ENCODE data around the gene IFT25.
"Not testable (repeated sequence)": the region's sequence is repeated elsewhere in the genome, so short reads cannot be mapped to it uniquely, and the experiment has no call there.

IFT25 gene

GRCh38 chr1:53945433-53946251, at the start of gene IFT25:
TSS of gene IFT25 (minus strand) at chr1:53945699. CDS start at chr1:53940082, 5,617 bp downstream.
- in situ Hi-C loops (cut with MboI; ENCODE audit: low sequenced_read_pairs), result no loop called here
- peak; percentile 87 to 97 for DNase-seq (ENCODE audit: low spot score in 2 of 2)
- H3K4me1 ChIP-seq, result peaks cover 24% of the 10 kb centered on the region

GRCh38 chr1:53994516-53994915, 49.0 kb upstream of the IFT25 start:
- H3K27me3 ChIP-seq (ENCODE audit: low read depth); H3K4me1 ChIP-seq; H3K4me3 ChIP-seq; DNase-seq (ENCODE audit: low spot score in 2 of 2); H3K9me3 ChIP-seq; H3K36me3 ChIP-seq (replicated peaks); in situ Hi-C loops (cut with MboI; ENCODE audit: low sequenced_read_pairs): not testable (repeated sequence)

More at GRCh38 chr1:53945433-53946251, at the start of gene IFT25:
- H3K9me3 ChIP-seq, result no peaks in the 10 kb centered on the region
- H3K27me3 ChIP-seq (ENCODE audit: low read depth), result no peaks in the 10 kb centered on the region
- H3K4me3 ChIP-seq, result peak within 1 kb of the TSS; percentile 91
- no peaks in the 10 kb centered on the region; the same call in 1 of the 2 replicates for H3K36me3 ChIP-seq (replicated peaks)

- no peaks in the 10 kb centered on the region for H3K36me3 ChIP-seq (replicated peaks)
- H3K27me3 ChIP-seq (ENCODE audit: low read depth), result no peaks in the 10 kb centered on the region
- H3K4me1 ChIP-seq, result no peaks in the 10 kb centered on the region
- no peaks in the 10 kb centered on the region for H3K9me3 ChIP-seq
- in situ Hi-C loops (cut with MboI; ENCODE audit: low sequenced_read_pairs), result no loop called here
- H3K4me3 ChIP-seq, result no peak overlapping the region
- no peak for DNase-seq (ENCODE audit: low spot score in 2 of 2)
These were observed 46.8 kb upstream of the IFT25 start for GRCh38 chr1:53992085-53992874.

DNA sequence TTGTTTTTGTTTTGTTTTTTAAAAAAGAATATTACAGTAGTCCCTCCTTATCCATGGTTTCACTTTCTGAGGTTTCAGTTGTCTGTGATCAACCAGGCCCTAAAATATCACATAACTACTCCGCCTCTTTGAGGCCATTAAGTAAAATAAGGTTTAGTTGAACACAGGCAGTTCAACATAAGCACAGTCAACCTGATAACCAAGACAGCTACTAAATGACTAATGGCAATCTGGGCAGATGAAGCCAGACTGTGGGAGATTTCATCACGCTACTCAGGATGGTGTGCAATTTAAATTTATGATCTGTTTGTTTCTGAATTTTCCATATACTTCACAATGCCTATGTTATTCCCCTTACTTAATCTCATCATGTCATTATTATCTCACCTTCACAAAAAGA, 42.4 kb upstream of the IFT25 start:
- Histone ChIP-seq H3K9me3 (no peaks in the 10 kb centered on the region), H3K4me1 (no peaks in the 10 kb centered on the region), H3K36me3 (replicated peaks) (no peaks in the 10 kb centered on the region), H3K4me3 (no peak overlapping the region), H3K27me3 (ENCODE audit: low read depth) (no peaks in the 10 kb centered on the region)
- in situ Hi-C loops (cut with MboI; ENCODE audit: low sequenced_read_pairs), result no loop called here
- DNase-seq (ENCODE audit: low spot score in 2 of 2), result no peak

DNA sequence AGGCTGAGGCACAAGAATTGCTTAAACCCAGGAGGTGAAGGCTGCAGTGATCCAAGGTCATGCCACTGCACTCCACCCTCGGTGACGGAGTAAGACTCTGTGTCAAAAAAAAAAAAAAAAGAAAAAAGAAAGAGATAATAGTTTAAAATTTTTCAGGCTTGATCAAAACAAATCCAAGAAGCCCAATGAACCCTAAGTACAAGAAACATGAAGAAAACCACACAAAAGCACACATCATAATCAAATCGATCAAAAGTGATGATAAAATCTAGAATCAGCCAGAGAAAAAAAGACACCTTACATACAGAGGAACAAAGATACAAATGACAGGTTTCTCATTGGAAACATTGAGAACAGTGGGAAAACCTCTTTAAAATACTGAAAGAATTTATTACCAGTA, 41.0 kb upstream of the IFT25 start:
- H3K36me3 ChIP-seq (replicated peaks), result no peaks in the 10 kb centered on the region
- in situ Hi-C loops (cut with MboI; ENCODE audit: low sequenced_read_pairs), result no loop called here
- no peak overlapping the region for H3K4me3 ChIP-seq
- no peak for DNase-seq (ENCODE audit: low spot score in 2 of 2)
- H3K27me3 ChIP-seq (ENCODE audit: low read depth), result no peaks in the 10 kb centered on the region
- no peaks in the 10 kb centered on the region for H3K4me1 ChIP-seq
- H3K9me3 ChIP-seq, result no peaks in the 10 kb centered on the region

DNA sequence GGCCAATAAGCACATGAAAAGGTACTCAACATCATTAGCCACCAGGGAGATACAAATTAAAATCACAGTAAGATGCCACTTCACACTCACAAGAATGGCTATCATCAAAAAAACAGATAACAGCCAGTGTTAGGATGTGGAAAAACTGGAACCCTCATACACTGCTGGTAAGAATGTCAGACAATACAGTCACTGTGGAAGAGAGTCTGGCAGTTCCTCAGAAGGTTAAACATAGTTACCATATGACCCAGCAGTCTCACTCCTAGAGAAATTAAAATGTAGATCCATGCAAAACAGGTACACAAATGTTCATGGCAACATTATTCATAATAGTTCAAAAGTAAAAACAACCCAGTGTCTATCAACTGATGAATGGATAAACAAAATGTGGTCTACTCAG, 39.2 kb upstream of the IFT25 start:
- Histone ChIP-seq H3K9me3 (no peaks in the 10 kb centered on the region), H3K36me3 (replicated peaks) (no peaks in the 10 kb centered on the region), H3K27me3 (ENCODE audit: low read depth) (no peaks in the 10 kb centered on the region), H3K4me1 (no peaks in the 10 kb centered on the region), H3K4me3 (no peak overlapping the region)
- in situ Hi-C loops (cut with MboI; ENCODE audit: low sequenced_read_pairs), result no loop called here
- no peak for DNase-seq (ENCODE audit: low spot score in 2 of 2)

DNA sequence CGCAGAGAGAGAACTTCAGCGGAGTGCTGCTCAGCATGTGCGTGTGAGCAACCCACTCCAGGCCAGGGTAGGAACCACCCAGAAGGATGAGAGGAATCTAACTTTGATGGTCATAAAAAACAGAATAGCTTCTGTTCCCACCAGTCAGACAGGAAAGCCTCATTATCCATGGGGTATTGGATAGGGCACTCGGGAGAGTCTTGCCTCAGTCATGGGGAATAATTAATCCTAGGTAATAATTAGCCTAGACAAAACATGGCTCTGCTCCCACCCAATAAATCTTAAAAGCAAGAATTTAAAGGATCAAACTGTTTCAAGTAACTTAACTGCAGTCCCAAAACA, 37.2 kb upstream of the IFT25 start:
- no peaks in the 10 kb centered on the region for H3K4me1 ChIP-seq
- DNase-seq (ENCODE audit: low spot score in 2 of 2), result no peak
- no peak overlapping the region for H3K4me3 ChIP-seq
- in situ Hi-C loops (cut with MboI; ENCODE audit: low sequenced_read_pairs), result no loop called here
- H3K36me3 ChIP-seq (replicated peaks), result no peaks in the 10 kb centered on the region
- H3K27me3 ChIP-seq (ENCODE audit: low read depth), result no peaks in the 10 kb centered on the region
- no peaks in the 10 kb centered on the region for H3K9me3 ChIP-seq

GRCh38 chr1:53982034-53982762, 36.7 kb upstream of the IFT25 start:
- H3K27me3 ChIP-seq (ENCODE audit: low read depth), result no peaks in the 10 kb centered on the region
- H3K36me3 ChIP-seq (replicated peaks), result no peaks in the 10 kb centered on the region
- H3K4me3 ChIP-seq, result no peak overlapping the region
- peak in 1 of 2 experiments; percentile 42 for DNase-seq (ENCODE audit: low spot score in 2 of 2)
- in situ Hi-C loops (cut with MboI; ENCODE audit: low sequenced_read_pairs), result no loop called here
- H3K9me3 ChIP-seq, result no peaks in the 10 kb centered on the region
- H3K4me1 ChIP-seq, result no peaks in the 10 kb centered on the region

DNA sequence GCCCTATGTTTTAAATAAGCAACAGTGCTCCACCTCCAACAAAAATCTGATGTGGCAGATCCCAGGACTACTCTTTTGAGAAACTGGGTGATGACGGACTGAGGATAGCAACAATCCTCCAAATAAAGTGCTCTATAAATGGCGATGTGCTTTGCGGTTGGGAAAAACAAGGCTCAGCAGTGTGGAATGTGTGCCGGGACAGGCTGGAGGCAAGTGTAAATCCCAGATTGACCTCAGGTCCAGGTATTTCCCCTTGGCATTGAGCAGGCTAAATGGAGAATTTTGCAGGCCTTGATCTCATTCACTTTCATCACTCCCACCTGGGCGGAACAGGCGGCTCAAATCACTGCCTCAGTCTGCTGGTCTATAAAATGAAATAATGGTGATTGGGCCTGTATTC, 35.7 kb upstream of the IFT25 start:
- in situ Hi-C loops (cut with MboI; ENCODE audit: low sequenced_read_pairs), result no loop called here
- no peaks in the 10 kb centered on the region for H3K9me3 ChIP-seq
- H3K27me3 ChIP-seq (ENCODE audit: low read depth), result no peaks in the 10 kb centered on the region
- H3K36me3 ChIP-seq (replicated peaks), result no peaks in the 10 kb centered on the region
- no peak overlapping the region for H3K4me3 ChIP-seq
- H3K4me1 ChIP-seq, result no peaks in the 10 kb centered on the region
- DNase-seq (ENCODE audit: low spot score in 2 of 2), result no peak

DNA sequence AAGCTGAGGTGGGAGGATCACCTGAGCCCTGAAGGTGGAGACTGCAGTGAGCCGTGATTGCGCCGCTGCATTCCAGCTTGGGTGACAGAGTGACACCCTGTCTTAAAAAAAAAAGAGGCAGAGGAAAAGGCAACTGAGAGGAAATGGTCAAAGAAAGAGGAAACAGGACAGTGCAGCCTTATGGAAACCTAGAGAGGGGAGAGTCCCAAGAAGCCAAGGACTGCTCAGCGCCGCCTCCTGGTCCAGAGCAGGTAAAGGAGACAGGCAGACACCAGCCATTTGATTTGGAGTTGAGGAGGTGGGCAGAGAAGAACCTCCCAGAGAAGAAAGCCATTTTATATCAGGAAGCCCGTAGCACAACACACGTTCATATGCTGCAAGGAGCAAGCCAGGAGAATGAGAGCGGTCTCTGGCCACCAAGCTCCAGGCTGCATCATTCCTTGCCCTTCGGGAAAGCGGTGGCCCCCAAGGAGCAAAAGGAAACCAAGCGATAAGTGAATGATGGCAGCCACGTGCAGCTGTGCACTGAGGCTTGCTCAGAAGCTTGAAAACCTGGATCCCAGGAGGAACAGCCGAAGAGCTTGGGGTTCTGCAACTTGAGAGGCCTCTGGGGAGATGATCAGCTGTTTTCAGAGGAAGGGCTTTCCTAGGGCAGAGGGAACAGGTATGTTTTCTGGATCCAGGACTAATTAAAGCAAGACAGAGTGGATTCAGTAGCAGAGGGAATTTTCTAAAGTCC, 34.4 kb upstream of the IFT25 start:
- Histone ChIP-seq H3K36me3 (replicated peaks) (no peaks in the 10 kb centered on the region), H3K9me3 (no peaks in the 10 kb centered on the region), H3K4me1 (no peaks in the 10 kb centered on the region), H3K27me3 (ENCODE audit: low read depth) (no peaks in the 10 kb centered on the region), H3K4me3 (no peak overlapping the region)
- DNase-seq (ENCODE audit: low spot score in 2 of 2), result no peak
- in situ Hi-C loops (cut with MboI; ENCODE audit: low sequenced_read_pairs), result no loop called here

DNA sequence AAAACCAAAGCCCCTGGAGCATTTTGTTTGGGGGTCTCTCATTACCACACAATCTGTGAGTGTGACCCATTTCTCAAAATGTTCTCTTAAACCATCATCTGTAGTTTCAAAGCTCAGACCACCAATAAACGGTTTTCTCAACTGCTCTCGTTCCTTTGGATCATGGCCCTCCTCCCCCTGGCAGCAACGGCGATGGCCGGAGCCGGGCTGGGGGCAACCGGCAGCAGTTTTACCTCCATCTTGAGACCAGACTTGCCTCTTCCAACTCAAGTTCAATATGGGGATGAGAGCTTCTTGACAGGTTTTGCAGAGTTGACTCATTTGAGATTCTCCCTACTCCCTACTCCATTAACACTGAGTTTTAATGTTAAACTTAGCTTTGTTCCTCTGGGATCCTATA, 30.4 kb upstream of the IFT25 start:
- Histone ChIP-seq H3K4me1 (peaks cover 2% of the 10 kb centered on the region; the same call in 1 of the 2 replicates), H3K9me3 (no peaks in the 10 kb centered on the region), H3K4me3 (no peak overlapping the region), H3K27me3 (ENCODE audit: low read depth) (no peaks in the 10 kb centered on the region), H3K36me3 (replicated peaks) (peaks cover 1% of the 10 kb centered on the region; the same call in 1 of the 2 replicates)
- no peak for DNase-seq (ENCODE audit: low spot score in 2 of 2)
- in situ Hi-C loops (cut with MboI; ENCODE audit: low sequenced_read_pairs), result no loop called here

DNA sequence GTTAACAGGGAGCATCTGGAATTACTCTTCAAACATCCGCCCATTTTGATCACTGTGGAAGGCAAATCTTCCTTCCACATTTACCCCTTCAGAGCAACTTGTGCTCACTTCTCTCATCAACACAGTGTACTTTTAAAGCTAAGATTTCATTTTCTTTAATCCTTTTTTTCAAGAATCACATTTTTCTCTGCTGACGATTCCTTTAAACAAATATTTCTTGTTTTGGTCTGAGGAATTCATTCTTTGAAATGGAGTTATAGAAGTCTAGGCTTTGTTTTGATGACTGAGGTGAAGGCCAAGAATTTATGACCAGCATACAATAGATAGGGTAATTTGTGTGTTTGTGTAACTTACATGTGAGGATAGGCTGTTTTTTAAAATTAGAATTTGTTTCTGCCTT, 26.2 kb upstream of the IFT25 start:
- no peaks in the 10 kb centered on the region for H3K27me3 ChIP-seq (ENCODE audit: low read depth)
- in situ Hi-C loops (cut with MboI; ENCODE audit: low sequenced_read_pairs), result loop anchor here (25.0 kb wide), 1 partner anchor 484 kb away; no protein-coding TSS in a partner anchor
- H3K4me1 ChIP-seq, result peaks cover 2% of the 10 kb centered on the region; the same call in 1 of the 2 replicates
- no peak for DNase-seq (ENCODE audit: low spot score in 2 of 2)
- no peaks in the 10 kb centered on the region for H3K9me3 ChIP-seq
- no peak overlapping the region for H3K4me3 ChIP-seq
- H3K36me3 ChIP-seq (replicated peaks), result peaks cover 36% of the 10 kb centered on the region

DNA sequence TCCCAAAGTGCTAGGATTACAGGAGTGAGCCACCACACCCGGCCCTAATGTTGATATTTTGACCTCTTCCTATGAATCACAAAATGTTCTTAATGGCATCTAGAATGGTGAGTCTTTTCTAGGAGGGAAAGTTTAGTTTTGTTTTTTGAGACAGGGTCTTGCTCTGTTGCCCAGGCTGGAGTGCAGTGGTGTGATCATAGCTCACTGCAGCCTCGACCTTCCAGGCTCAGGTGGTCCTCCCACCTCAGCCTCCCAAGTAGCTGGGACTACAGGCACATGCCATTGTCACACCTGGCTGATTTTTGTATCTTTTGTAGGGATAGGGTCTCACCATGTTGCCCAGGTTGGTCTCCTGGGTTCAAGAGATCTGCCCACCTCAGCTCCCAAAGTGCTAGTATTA, 23.8 kb upstream of the IFT25 start:
- not testable (repeated sequence) for H3K4me1 ChIP-seq; H3K4me3 ChIP-seq; H3K9me3 ChIP-seq; DNase-seq (ENCODE audit: low spot score in 2 of 2); H3K27me3 ChIP-seq (ENCODE audit: low read depth)
- in situ Hi-C loops (cut with MboI; ENCODE audit: low sequenced_read_pairs), result loop anchor here (25.0 kb wide), 1 partner anchor 482 kb away; no protein-coding TSS in a partner anchor
- peaks cover 44% of the 10 kb centered on the region for H3K36me3 ChIP-seq (replicated peaks)
